Mesothelial cell of epicardium (in vitro differentiated cells): Measurements from ENCODE around the gene KIF16B. TPM values are rescaled to one million over a fixed set of nuclear protein-coding genes. Genes with fewer than 3 reads are reported as not detected.

Source experiments
- DNase-seq, 2 experiments: peaks; one replicate each; pipeline ENCODE4 v3.0.0; 2021; ENCODE audit warnings: low spot score in 2 of 2; ENCODE audit not compliant: unreplicated experiment in 2 of 2
- H3K27ac Mint-ChIP-seq: 2 replicates; pipeline ENCODE4 v1.8.0; 2021; ENCODE audit warnings: mixed read lengths
- H3K27me3 Mint-ChIP-seq: 2 replicates; pipeline ENCODE4 v1.8.0; 2021; ENCODE audit warnings: low read depth, mixed read lengths
- H3K36me3 Mint-ChIP-seq: 2 replicates; pipeline ENCODE4 v1.8.0; 2021; ENCODE audit warnings: mixed read lengths
- H3K4me1 Mint-ChIP-seq: 2 replicates; pipeline ENCODE4 v1.8.0; 2021; ENCODE audit warnings: mixed read lengths
- H3K4me3 Mint-ChIP-seq: 2 replicates; pipeline ENCODE4 v1.8.0; 2021; ENCODE audit warnings: mild to moderate bottlenecking, moderate library complexity, mixed read lengths
- H3K9me3 Mint-ChIP-seq: 2 replicates; pipeline ENCODE4 v1.8.0; 2021; ENCODE audit warnings: mixed read lengths
- CTCF ChIP-seq: fragments of 200-600 bp; sonication (generic); IDR thresholded peaks from one replicate; pipeline ENCODE4 v1.5.0; 2021; ENCODE audit warnings: antibody characterized with exemption; ENCODE audit not compliant: unreplicated experiment
- total RNA-seq: library from RNA; stranded (reverse); gene quantifications from 3 replicates; pipeline ENCODE4 v1.2.1, GENCODE V29; 2021

KIF16B gene
- total RNA-seq, 1 donor from 2014 or later = 12.8 TPM

GRCh38 chr20:16363506-16364319 lies 209.5 kb downstream of the KIF16B start:
- peaks cover 21% of the 10 kb centered on the region for H3K4me1 Mint-ChIP-seq
- H3K27ac Mint-ChIP-seq = peak overlapping the region; percentile 41
- peaks cover 20% of the 10 kb centered on the region for H3K36me3 Mint-ChIP-seq
- H3K27me3 Mint-ChIP-seq = no peaks in the 10 kb centered on the region
- no peak for DNase-seq
- no peak for TF ChIP-seq CTCF
- no peaks in the 10 kb centered on the region for H3K9me3 Mint-ChIP-seq
- no peak overlapping the region for H3K4me3 Mint-ChIP-seq

GRCh38 chr20:16362642-16363041 lies 210.6 kb downstream of the KIF16B start:
- no peak for TF ChIP-seq CTCF
- no peak overlapping the region for H3K4me3 Mint-ChIP-seq
- no peak for DNase-seq
- H3K27me3 Mint-ChIP-seq = no peaks in the 10 kb centered on the region
- H3K4me1 Mint-ChIP-seq = peaks cover 21% of the 10 kb centered on the region
- H3K36me3 Mint-ChIP-seq = peaks cover 15% of the 10 kb centered on the region
- H3K27ac Mint-ChIP-seq = no peak overlapping the region
- peaks cover 4% of the 10 kb centered on the region for H3K9me3 Mint-ChIP-seq

- H3K27me3 Mint-ChIP-seq = no peaks in the 10 kb centered on the region
- H3K4me1 Mint-ChIP-seq = peaks cover 27% of the 10 kb centered on the region
Measured at GRCh38 chr20:16360668-16361067, 212.6 kb downstream of the KIF16B start.

GRCh38 chr20:16353417-16353781 lies 219.8 kb downstream of the KIF16B start:
- H3K27me3 Mint-ChIP-seq = no peaks in the 10 kb centered on the region
- no peak for DNase-seq
- H3K4me1 Mint-ChIP-seq = peaks cover 16% of the 10 kb centered on the region
- H3K27ac Mint-ChIP-seq = no peak overlapping the region
- no peak overlapping the region for H3K4me3 Mint-ChIP-seq
- TF ChIP-seq CTCF = no peak
- peaks cover 2% of the 10 kb centered on the region for H3K9me3 Mint-ChIP-seq
- H3K36me3 Mint-ChIP-seq = peaks cover 2% of the 10 kb centered on the region

More at GRCh38 chr20:16360668-16361067, 212.6 kb downstream of the KIF16B start:
- no peak for TF ChIP-seq CTCF
- no peak overlapping the region for H3K4me3 Mint-ChIP-seq
- DNase-seq = no peak
- H3K9me3 Mint-ChIP-seq = peaks cover 4% of the 10 kb centered on the region
- peaks cover 5% of the 10 kb centered on the region for H3K36me3 Mint-ChIP-seq
- no peak overlapping the region for H3K27ac Mint-ChIP-seq

- Mint-ChIP-seq H3K27me3 (no peaks in the 10 kb centered on the region), H3K9me3 (no peaks in the 10 kb centered on the region), H3K4me1 (peaks cover 16% of the 10 kb centered on the region), H3K4me3 (no peak overlapping the region), H3K27ac (no peak overlapping the region), H3K36me3 (no peaks in the 10 kb centered on the region)
- no peak for TF ChIP-seq CTCF
- no peak for DNase-seq
Measured at GRCh38 chr20:16352751-16353416, 220.4 kb downstream of the KIF16B start.
